ENCODE measurements around the gene TPMT. TPM values are rescaled to one million over a fixed set of nuclear protein-coding genes. Genes with fewer than 3 reads are reported as not detected.

The TPMT gene
- total RNA-seq, 1 experiment from 2014 or later: 9.7 TPM

DNA sequence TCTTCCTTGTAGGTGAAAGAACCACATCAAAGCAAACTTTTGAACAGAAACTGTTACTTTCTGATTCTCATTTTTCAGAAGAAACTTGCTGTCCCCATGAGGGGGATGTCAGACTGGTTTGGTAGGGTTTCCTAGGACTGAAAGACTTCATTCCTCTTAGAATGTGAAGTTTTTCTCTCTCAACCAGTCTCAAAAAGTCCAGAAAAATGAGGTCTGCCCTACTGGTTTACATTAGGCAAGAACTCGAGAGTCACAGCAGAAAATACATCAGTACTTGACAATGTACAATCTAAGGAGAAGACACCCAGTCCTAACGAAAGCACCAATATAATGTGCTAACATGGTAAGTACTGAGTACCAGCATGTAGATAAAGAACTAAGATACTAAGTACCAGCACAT is 19.7 kb downstream of the TPMT start:
- POLR2A ChIA-PET: interaction anchor here (0.6 kb wide), 1 partner anchor 93 kb away, joined by 5 read pairs; no protein-coding TSS in a partner anchor
- in situ Hi-C loops (cut with HindIII; ENCODE audit: low pct_unique_long_range_greater_than_20kb, low sequenced_read_pairs): no loop called here
- TF ChIP-seq, protein P1, sequence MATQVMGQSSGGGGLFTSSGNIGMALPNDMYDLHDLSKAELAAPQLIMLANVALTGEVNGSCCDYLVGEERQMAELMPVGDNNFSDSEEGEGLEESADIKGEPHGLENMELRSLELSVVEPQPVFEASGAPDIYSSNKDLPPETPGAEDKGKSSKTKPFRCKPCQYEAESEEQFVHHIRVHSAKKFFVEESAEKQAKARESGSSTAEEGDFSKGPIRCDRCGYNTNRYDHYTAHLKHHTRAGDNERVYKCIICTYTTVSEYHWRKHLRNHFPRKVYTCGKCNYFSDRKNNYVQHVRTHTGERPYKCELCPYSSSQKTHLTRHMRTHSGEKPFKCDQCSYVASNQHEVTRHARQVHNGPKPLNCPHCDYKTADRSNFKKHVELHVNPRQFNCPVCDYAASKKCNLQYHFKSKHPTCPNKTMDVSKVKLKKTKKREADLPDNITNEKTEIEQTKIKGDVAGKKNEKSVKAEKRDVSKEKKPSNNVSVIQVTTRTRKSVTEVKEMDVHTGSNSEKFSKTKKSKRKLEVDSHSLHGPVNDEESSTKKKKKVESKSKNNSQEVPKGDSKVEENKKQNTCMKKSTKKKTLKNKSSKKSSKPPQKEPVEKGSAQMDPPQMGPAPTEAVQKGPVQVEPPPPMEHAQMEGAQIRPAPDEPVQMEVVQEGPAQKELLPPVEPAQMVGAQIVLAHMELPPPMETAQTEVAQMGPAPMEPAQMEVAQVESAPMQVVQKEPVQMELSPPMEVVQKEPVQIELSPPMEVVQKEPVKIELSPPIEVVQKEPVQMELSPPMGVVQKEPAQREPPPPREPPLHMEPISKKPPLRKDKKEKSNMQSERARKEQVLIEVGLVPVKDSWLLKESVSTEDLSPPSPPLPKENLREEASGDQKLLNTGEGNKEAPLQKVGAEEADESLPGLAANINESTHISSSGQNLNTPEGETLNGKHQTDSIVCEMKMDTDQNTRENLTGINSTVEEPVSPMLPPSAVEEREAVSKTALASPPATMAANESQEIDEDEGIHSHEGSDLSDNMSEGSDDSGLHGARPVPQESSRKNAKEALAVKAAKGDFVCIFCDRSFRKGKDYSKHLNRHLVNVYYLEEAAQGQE (IDR thresholded peaks at IDR 0.05; ENCODE audit: insufficient read depth in 1 of 2, low read depth in 2 of 2, low read length in 1 of 2): no peak
- TF ChIP-seq SIN3A (IDR thresholded peaks at IDR 0.05; ENCODE audit: borderline replicate concordance, insufficient read depth, low read depth, low read length) (no peak), POLR2AphosphoS5 (IDR thresholded peaks at IDR 0.05; ENCODE audit: low read depth, low read length) (no peak), TCF7L2 (IDR thresholded peaks at IDR 0.05; ENCODE audit: low read depth, low read length) (no peak)
- TF ChIP-seq, protein P2, sequence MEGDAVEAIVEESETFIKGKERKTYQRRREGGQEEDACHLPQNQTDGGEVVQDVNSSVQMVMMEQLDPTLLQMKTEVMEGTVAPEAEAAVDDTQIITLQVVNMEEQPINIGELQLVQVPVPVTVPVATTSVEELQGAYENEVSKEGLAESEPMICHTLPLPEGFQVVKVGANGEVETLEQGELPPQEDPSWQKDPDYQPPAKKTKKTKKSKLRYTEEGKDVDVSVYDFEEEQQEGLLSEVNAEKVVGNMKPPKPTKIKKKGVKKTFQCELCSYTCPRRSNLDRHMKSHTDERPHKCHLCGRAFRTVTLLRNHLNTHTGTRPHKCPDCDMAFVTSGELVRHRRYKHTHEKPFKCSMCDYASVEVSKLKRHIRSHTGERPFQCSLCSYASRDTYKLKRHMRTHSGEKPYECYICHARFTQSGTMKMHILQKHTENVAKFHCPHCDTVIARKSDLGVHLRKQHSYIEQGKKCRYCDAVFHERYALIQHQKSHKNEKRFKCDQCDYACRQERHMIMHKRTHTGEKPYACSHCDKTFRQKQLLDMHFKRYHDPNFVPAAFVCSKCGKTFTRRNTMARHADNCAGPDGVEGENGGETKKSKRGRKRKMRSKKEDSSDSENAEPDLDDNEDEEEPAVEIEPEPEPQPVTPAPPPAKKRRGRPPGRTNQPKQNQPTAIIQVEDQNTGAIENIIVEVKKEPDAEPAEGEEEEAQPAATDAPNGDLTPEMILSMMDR (IDR thresholded peaks at IDR 0.05): no peak
- no peaks in the 10 kb centered on the region for H3K27me3 ChIP-seq (ENCODE audit: control insufficient read depth, insufficient read depth, low read length)
- ATAC-seq (no peak), DNase-seq (ENCODE audit: low read depth, low spot score) (no peak)
- no peak overlapping the region for H3K4me3 ChIP-seq (ENCODE audit: low read depth in 2 of 2, low read length in 2 of 2)
- CTCF ChIA-PET: no interaction called here
- H3K4me1 ChIP-seq (ENCODE audit: control insufficient read depth, insufficient read depth, low read length): no peaks in the 10 kb centered on the region
- intact Hi-C loops (cut with micrococcal nuclease; ENCODE audit: unreplicated experiment): no loop called here
- no peak overlapping the region for H3K27ac ChIP-seq (ENCODE audit: low read length)
- no peaks in the 10 kb centered on the region for H3K9me3 ChIP-seq (ENCODE audit: control insufficient read depth, insufficient read depth, low read depth, low read length)
- no peaks in the 10 kb centered on the region for H3K36me3 ChIP-seq (ENCODE audit: control insufficient read depth, insufficient read depth, low read length)
- no TSS peak for BruUV-seq (replicated peaks)

DNA sequence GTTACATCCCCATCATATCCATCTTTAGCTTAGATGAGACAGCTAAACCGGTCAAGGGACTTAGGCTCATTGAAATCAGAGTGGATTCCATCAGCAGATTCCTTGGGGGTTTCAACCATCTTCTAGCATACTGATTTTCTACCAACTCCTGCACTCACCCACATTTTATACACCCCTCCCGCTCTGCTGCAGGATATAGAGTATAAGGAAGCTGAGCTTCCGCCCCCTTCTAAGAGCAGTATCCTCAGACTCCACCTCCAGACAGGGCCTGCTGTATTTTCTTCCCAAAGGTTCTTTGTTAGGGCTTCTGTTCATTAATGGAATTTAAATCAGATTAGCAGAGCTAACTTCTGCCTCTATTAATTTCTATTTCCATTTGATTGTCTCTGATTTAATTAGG is 22.5 kb downstream of the TPMT start:
- TF ChIP-seq SIN3A (IDR thresholded peaks at IDR 0.05; ENCODE audit: borderline replicate concordance, insufficient read depth, low read depth, low read length): no peak
- TF ChIP-seq, protein P2 (IDR thresholded peaks at IDR 0.05): no peak
- TF ChIP-seq TCF7L2 (IDR thresholded peaks at IDR 0.05; ENCODE audit: low read depth, low read length): no peak
- TF ChIP-seq, protein P1 (IDR thresholded peaks at IDR 0.05; ENCODE audit: insufficient read depth in 1 of 2, low read depth in 2 of 2, low read length in 1 of 2): no peak
- no peak for TF ChIP-seq POLR2AphosphoS5 (IDR thresholded peaks at IDR 0.05; ENCODE audit: low read depth, low read length)
- intact Hi-C loops (cut with micrococcal nuclease; ENCODE audit: unreplicated experiment) (no loop called here), in situ Hi-C loops (cut with HindIII; ENCODE audit: low pct_unique_long_range_greater_than_20kb, low sequenced_read_pairs) (no loop called here)
- POLR2A ChIA-PET: interaction anchor here (0.5 to 0.6 kb wide), 2 partner anchors 76 to 382 kb away, joined by 5 to 13 read pairs; no protein-coding TSS in a partner anchor
- H3K27me3 ChIP-seq (ENCODE audit: control insufficient read depth, insufficient read depth, low read length): no peaks in the 10 kb centered on the region
- ATAC-seq (no peak), DNase-seq (ENCODE audit: low read depth, low spot score) (no peak)
- CTCF ChIA-PET: no interaction called here
- no peaks in the 10 kb centered on the region for H3K9me3 ChIP-seq (ENCODE audit: control insufficient read depth, insufficient read depth, low read depth, low read length)
- no peak overlapping the region for H3K27ac ChIP-seq (ENCODE audit: low read length)
- H3K4me3 ChIP-seq (ENCODE audit: low read depth in 2 of 2, low read length in 2 of 2): no peak overlapping the region
- H3K36me3 ChIP-seq (ENCODE audit: control insufficient read depth, insufficient read depth, low read length): no peaks in the 10 kb centered on the region; the same call in 1 of the 2 replicates
- no peaks in the 10 kb centered on the region for H3K4me1 ChIP-seq (ENCODE audit: control insufficient read depth, insufficient read depth, low read length)
- BruUV-seq (replicated peaks): no TSS peak

Data from Panc1 (cell line).